GM23248 (cell line): ENCODE data around the gene LRRC8E. TPM values are rescaled to one million over a fixed set of nuclear protein-coding genes. Genes with fewer than 3 reads are reported as not detected.

Experiments used
- DNase-seq: peaks from one replicate; pipeline ENCODE4 v3.0.0-alpha.2; 2015
- H2AFZ ChIP-seq: fragments of 200-600 bp; sonication (generic); 2 replicates; pipeline ENCODE4 v1.6.1; 2016; ENCODE audit warnings: antibody characterized with exemption
- H3F3A ChIP-seq: fragments of 200-600 bp; sonication (generic); 2 replicates; pipeline ENCODE4 v1.6.1; 2016; ENCODE audit warnings: mild to moderate bottlenecking, antibody characterized with exemption, mixed run types; ENCODE audit not compliant: insufficient read depth
- H3K27ac ChIP-seq: fragments of 200-600 bp; sonication (generic); 2 replicates; pipeline ENCODE4 v1.5.1; 2016; ENCODE audit warnings: mild to moderate bottlenecking
- H3K27me3 ChIP-seq: fragments of 200-600 bp; sonication (generic); replicated peaks from 2 replicates; pipeline ENCODE4 v1.6.1; 2016; ENCODE audit warnings: mild to moderate bottlenecking; ENCODE audit not compliant: insufficient read depth
- H3K36me3 ChIP-seq: fragments of 200-600 bp; sonication (generic); 2 replicates; pipeline ENCODE4 v1.6.1; 2016; ENCODE audit warnings: low read depth, mild to moderate bottlenecking
- H3K4me1 ChIP-seq: fragments of 200-600 bp; sonication (generic); 2 replicates; pipeline ENCODE4 v1.6.1; 2016; ENCODE audit warnings: mild to moderate bottlenecking; ENCODE audit not compliant: insufficient read depth
- H3K4me2 ChIP-seq: fragments of 200-600 bp; sonication (generic); one replicate; pipeline ENCODE4 v1.6.1; 2016; ENCODE audit warnings: mild to moderate bottlenecking; ENCODE audit not compliant: unreplicated experiment
- H3K4me3 ChIP-seq: fragments of 200-600 bp; sonication (generic); 2 replicates; pipeline ENCODE4 v1.5.1; 2016; ENCODE audit warnings: mild to moderate bottlenecking
- H3K79me2 ChIP-seq: fragments of 200-600 bp; sonication (generic); 2 replicates; pipeline ENCODE4 v1.6.1; 2016; ENCODE audit warnings: mild to moderate bottlenecking; ENCODE audit not compliant: insufficient read depth
- H3K9ac ChIP-seq: fragments of 200-600 bp; sonication (generic); 2 replicates; pipeline ENCODE4 v1.6.1; 2016; ENCODE audit warnings: mild to moderate bottlenecking
- H3K9me2 ChIP-seq: fragments of 200-600 bp; sonication (generic); 2 replicates; pipeline ENCODE4 v1.6.1; 2016; ENCODE audit warnings: mixed run types, mild to moderate bottlenecking, moderate library complexity; ENCODE audit not compliant: insufficient read depth
- H3K9me3 ChIP-seq: fragments of 200-600 bp; sonication (generic); one replicate; pipeline ENCODE4 v1.6.1; 2017; ENCODE audit warnings: low read depth
- H4K20me1 ChIP-seq: fragments of 200-600 bp; sonication (generic); 2 replicates; pipeline ENCODE4 v1.6.0; 2016; ENCODE audit not compliant: insufficient read depth
- EZH2 ChIP-seq: fragments of 200-600 bp; sonication (generic); IDR thresholded peaks from 2 replicates; pipeline ENCODE4 v1.6.1; 2018; ENCODE audit warnings: antibody characterized with exemption, mild to moderate bottlenecking; ENCODE audit not compliant: insufficient read depth, poor library complexity, severe bottlenecking
- EZH2phosphoT487 ChIP-seq: fragments of 200-600 bp; sonication (generic); IDR thresholded peaks from 2 replicates; pipeline ENCODE4 v1.6.1; 2018; ENCODE audit warnings: antibody characterized with exemption, moderate library complexity, mild to moderate bottlenecking, low read depth; ENCODE audit not compliant: insufficient read depth
- WGBS, 2 experiments: methylation state at CpG; one replicate each; pipeline ENCODE4 v1.1.6; 2015 to 2017; ENCODE audit warnings: low lambda C conversion rate in 2 of 2, low coverage in 1 of 2; ENCODE audit errors: missing lambda C conversion rate in 2 of 2; 5-methylcytosine and 5-hydroxymethylcytosine counted together
- in situ Hi-C: fragments of 300-500 bp; cut with MboI; formaldehyde crosslinking; loops from 2 replicates; pipeline ENCODE4 v1.15.0; 2020
- polyA plus RNA-seq: library from polyadenylated mRNA; unstranded; fragments of >200 nt; fragmentation: Nextera tagmentation; extraction: Ambion mirVana; gene quantifications from 2 replicates; pipeline ENCODE4 v1.2.1, GENCODE V29; 2016
- total RNA-seq: library from RNA; depleted of rRNA; stranded (reverse); fragments of >200 nt; shearing (Covaris generic); gene quantifications from 2 replicates; pipeline ENCODE4 v1.2.3, GENCODE V29; 2014

Gene LRRC8E
- total and polyA plus RNA-seq, 2 experiments from 2014 or later: 3.6 to 3.7 TPM

GRCh38 chr19:7845390-7846154 lies 42.7 kb upstream of the LRRC8E start:
- Histone ChIP-seq H3K27ac (no peak overlapping the region), H3K79me2 (0 out of 2 replicates have a peak, but pooled peaks cover 2% of the 10 kb centered on the region), H2AFZ (no peak overlapping the region), H3K9me3 (no peaks in the 10 kb centered on the region), H3K27me3 (no peaks in the 10 kb centered on the region), H3K36me3 (no peaks in the 10 kb centered on the region), H3F3A (no peaks in the 10 kb centered on the region), H3K9me2 (no peaks in the 10 kb centered on the region), H3K9ac (no peak overlapping the region), H3K4me2 (no peak overlapping the region), H3K4me3 (no peak overlapping the region), H4K20me1 (no peaks in the 10 kb centered on the region), H3K4me1 (no peaks in the 10 kb centered on the region)
- TF ChIP-seq EZH2phosphoT487: no peak
- no peak for TF ChIP-seq EZH2
- in situ Hi-C loops: no loop called here
- DNase-seq: no peak
- 90 to 91% methylated on average over 20 of the region's 20 CpGs for WGBS, 2 experiments

GRCh38 chr19:7846155-7846646 lies 42.1 kb upstream of the LRRC8E start:
- Histone ChIP-seq H3K9ac (no peak overlapping the region), H3K4me3 (no peak overlapping the region), H2AFZ (no peak overlapping the region), H3K9me2 (no peaks in the 10 kb centered on the region), H3F3A (no peaks in the 10 kb centered on the region), H3K36me3 (no peaks in the 10 kb centered on the region), H4K20me1 (no peaks in the 10 kb centered on the region), H3K4me1 (no peaks in the 10 kb centered on the region), H3K79me2 (no peaks in the 10 kb centered on the region), H3K27ac (no peak overlapping the region), H3K9me3 (no peaks in the 10 kb centered on the region), H3K4me2 (no peak overlapping the region), H3K27me3 (no peaks in the 10 kb centered on the region)
- 82 to 87% methylated on average over 11 to 19 of the region's 19 CpGs for WGBS, 2 experiments
- TF ChIP-seq EZH2phosphoT487: no peak
- TF ChIP-seq EZH2: no peak
- no peak for DNase-seq
- in situ Hi-C loops: no loop called here

- H3K4me2 ChIP-seq: no peak overlapping the region
- in situ Hi-C loops: no loop called here
- no peaks in the 10 kb centered on the region for H3K36me3 ChIP-seq
- no peaks in the 10 kb centered on the region for H3K79me2 ChIP-seq
- no peaks in the 10 kb centered on the region for H3K9me2 ChIP-seq
- no peaks in the 10 kb centered on the region for H3F3A ChIP-seq
- H3K4me3 ChIP-seq: no peak overlapping the region
- H3K9me3 ChIP-seq: no peaks in the 10 kb centered on the region
- no peaks in the 10 kb centered on the region for H4K20me1 ChIP-seq
- H3K27me3 ChIP-seq: no peaks in the 10 kb centered on the region
- DNase-seq: no peak
- no peak overlapping the region for H2AFZ ChIP-seq
- 93% methylated on average over 23 of the region's 23 CpGs for WGBS, 2 experiments
- no peak for TF ChIP-seq EZH2
- no peak for TF ChIP-seq EZH2phosphoT487
- H3K4me1 ChIP-seq: no peaks in the 10 kb centered on the region
- no peak overlapping the region for H3K27ac ChIP-seq
- H3K9ac ChIP-seq: no peak overlapping the region
These were observed 40.6 kb upstream of the LRRC8E start for GRCh38 chr19:7847664-7848063.

GRCh38 chr19:7848779-7849457 lies 39.4 kb upstream of the LRRC8E start:
- no peak for DNase-seq
- H3K36me3 ChIP-seq: no peaks in the 10 kb centered on the region
- no peak overlapping the region for H3K4me3 ChIP-seq
- WGBS, 2 experiments: 90 to 92% methylated on average over 30 to 34 of the region's 34 CpGs
- H3K27me3 ChIP-seq: no peaks in the 10 kb centered on the region
- H3K4me2 ChIP-seq: no peak overlapping the region
- H2AFZ ChIP-seq: no peak overlapping the region
- H3K27ac ChIP-seq: no peak overlapping the region
- no peaks in the 10 kb centered on the region for H3K4me1 ChIP-seq
- no peak overlapping the region for H3K9ac ChIP-seq
- no peaks in the 10 kb centered on the region for H3K9me2 ChIP-seq
- no peaks in the 10 kb centered on the region for H3K9me3 ChIP-seq
- no peaks in the 10 kb centered on the region for H3F3A ChIP-seq
- TF ChIP-seq EZH2phosphoT487 (no peak), EZH2 (no peak)
- H3K79me2 ChIP-seq: no peaks in the 10 kb centered on the region
- H4K20me1 ChIP-seq: no peaks in the 10 kb centered on the region
- in situ Hi-C loops: no loop called here
